HG02981 (cell line): ENCODE data around the gene TMEM141.
"Not testable (repeated sequence)": the region's sequence is repeated elsewhere in the genome, so short reads cannot be mapped to it uniquely, and the experiment has no call there.

Source experiments
- ATAC-seq: cut with Tn5 transposase; IDR thresholded peaks from one replicate; pipeline ENCODE4 v1.9.1; 2021; ENCODE audit warnings: mild to moderate bottlenecking, moderate library complexity; ENCODE audit not compliant: unreplicated experiment

TMEM141 gene

GRCh38 chr9:136831002-136831719 lies 40.0 kb downstream of the TMEM141 start:
- ATAC-seq = no peak

- ATAC-seq = no peak
Measured at GRCh38 chr9:136831720-136832104, 40.6 kb downstream of the TMEM141 start.

- ATAC-seq = no peak
Measured at GRCh38 chr9:136832581-136832980, 41.4 kb downstream of the TMEM141 start.

GRCh38 chr9:136833381-136834048 lies 42.4 kb downstream of the TMEM141 start:
- ATAC-seq = not testable (repeated sequence)

GRCh38 chr9:136835162-136835931 lies 44.2 kb downstream of the TMEM141 start:
- no peak for ATAC-seq

GRCh38 chr9:136835932-136836904 lies 45.1 kb downstream of the TMEM141 start:
- no peak for ATAC-seq

- ATAC-seq = no peak
Measured at GRCh38 chr9:136837146-136837855, 46.2 kb downstream of the TMEM141 start.

- not testable (repeated sequence) for ATAC-seq
Measured at GRCh38 chr9:136837856-136838277, 46.7 kb downstream of the TMEM141 start.

- ATAC-seq = no peak
Measured at GRCh38 chr9:136838314-136839228, 47.4 kb downstream of the TMEM141 start.

- no peak for ATAC-seq
Measured at GRCh38 chr9:136839229-136840139, 48.3 kb downstream of the TMEM141 start.

GRCh38 chr9:136840140-136840876 lies 49.2 kb downstream of the TMEM141 start:
- ATAC-seq = no peak

- ATAC-seq = no peak
Measured at GRCh38 chr9:136840877-136841645, 49.9 kb downstream of the TMEM141 start.

GRCh38 chr9:136841646-136842379 lies 50.7 kb downstream of the TMEM141 start:
- not testable (repeated sequence) for ATAC-seq

GRCh38 chr9:136842380-136842948 lies 51.3 kb downstream of the TMEM141 start, which contains the start of gene AJM1:
AJM1 (plus strand) TSS chr9:136842478; CDS start chr9:136844415, 1,937 bp downstream.
- peak; percentile 60 for ATAC-seq
